HG03097 (cell line): Measurements from ENCODE around the gene CDH18.

Experiments
- ATAC-seq: cut with Tn5 transposase; IDR thresholded peaks from one replicate; pipeline ENCODE4 v1.9.1; 2021; ENCODE audit not compliant: unreplicated experiment, low FRiP score

CDH18 gene

DNA sequence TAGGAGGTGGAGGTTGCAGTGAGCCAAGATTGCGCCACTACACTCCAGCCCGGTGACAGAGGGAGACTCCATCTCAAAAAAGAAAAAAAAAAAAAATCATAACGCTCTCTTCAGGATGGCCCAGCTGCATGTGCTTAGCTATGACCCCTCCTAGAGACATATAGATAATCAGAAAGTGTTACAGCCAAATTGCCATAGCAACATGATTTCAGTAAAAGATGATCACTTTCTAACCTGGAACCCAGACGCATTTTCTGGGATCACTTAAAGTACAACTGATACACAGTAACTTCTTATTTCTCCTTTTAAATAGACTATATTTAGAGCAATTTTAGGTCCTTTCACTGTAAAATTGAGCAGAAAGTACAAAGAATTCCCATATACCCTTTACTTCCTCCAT is 372.9 kb downstream of the CDH18 start:
- ATAC-seq: no peak

DNA sequence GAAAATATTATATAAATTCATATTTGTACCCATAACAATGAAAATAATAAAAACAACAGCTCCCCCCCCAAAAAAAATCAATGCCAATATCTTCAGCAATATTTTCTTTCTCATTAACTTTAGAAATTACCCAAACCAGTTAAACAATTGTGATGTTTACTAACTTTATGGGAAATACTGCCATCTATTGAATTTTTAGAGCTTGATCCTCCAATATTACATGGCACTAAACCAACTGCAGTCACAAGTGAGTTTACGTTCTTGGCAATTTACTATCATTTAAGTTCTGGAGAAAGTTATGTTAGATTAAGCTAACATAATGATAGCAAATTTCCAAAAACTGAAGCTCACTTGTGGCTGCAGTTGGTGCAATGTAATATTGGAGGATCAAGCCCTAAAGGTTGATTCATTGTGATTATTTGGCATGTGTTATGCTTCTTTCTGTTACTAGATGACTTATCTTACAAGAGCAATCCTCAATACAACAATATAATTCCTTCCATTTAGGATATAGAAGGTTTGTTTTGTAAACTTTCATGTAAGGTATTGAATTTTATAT is 379.5 kb downstream of the CDH18 start:
- ATAC-seq: no peak

DNA sequence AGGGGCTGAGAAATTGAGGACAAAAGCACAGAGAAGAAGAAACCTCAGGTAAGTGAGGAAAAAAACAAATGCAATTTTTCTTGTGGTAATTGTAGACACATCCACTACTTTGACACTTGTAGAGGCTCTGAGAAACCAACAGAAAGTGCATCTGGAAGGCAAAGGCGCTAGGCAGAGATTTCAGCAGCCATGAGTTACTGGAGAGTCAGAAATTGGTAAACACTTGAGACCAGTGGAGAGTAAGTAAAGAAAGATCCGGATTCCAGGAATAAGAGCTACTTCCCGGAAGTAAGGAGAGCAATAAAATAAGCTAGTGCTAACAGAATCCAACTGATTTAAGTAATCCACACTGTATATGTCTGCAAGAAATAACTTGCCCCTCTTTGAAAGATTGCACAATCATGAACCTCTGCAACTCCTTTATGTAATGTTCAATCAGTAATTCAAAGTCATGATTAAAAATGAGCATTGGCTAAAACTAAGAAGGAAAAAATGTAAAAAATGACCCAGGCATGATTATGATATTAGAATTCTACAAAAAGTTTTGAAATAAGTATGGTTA is 382.1 kb downstream of the CDH18 start:
- no peak for ATAC-seq

DNA sequence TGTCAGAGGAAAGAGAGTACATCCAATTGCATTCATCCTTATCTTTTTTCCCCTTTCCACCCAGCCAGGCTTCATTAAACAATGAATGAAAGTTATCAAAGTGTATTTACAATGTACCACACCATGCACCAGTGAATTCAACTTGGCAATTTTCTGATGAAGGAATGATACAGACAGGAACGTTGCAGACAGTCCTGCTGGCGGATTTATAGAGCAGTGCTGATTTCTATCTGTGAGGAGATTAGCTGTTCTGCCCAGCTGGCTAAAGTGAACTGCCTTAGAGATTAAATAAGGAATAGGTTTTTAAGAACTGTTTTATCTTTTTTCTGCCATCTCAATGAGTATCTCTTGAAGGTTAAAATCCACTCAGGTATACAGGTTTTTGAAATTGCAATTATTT is 403.9 kb downstream of the CDH18 start:
- no peak for ATAC-seq

DNA sequence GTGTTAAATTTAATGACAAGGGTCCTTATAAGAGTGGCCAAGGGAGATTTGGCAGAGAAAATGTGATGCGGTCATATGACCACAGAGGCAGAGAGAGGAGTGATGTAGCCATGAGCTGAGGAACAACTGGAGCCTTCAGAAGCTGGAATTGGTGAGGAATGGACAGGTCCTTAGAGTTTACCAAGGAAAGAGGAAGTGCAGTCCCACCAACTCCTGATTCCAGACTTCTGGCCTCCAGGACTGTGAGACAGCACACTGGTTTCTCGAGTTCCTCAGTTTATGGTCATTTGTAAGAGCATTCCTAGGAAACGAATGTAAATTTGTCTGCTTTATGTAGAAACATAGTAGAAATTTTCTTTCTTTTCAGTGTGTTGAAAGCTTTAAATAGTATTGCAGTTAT is 410.1 kb downstream of the CDH18 start:
- ATAC-seq: no peak

DNA sequence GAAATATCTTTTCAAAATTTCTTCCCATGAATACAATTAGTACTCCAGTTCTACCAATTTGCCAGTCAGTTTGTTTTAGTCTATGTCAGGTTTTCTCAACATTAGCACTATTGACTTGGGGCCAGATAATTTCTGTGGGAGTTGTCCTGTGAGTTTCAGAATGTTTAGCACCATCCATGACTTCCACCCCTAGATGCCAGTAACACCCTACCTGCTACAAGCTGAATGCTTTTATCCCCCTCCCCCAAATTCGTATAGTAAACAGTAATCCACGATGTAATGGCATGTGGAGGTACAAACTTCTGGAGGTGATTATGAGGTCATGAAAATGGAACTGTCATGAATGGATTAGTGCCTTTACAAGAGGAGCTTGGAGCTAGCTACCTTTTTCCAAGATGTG is 420.0 kb downstream of the CDH18 start:
- no peak for ATAC-seq

DNA sequence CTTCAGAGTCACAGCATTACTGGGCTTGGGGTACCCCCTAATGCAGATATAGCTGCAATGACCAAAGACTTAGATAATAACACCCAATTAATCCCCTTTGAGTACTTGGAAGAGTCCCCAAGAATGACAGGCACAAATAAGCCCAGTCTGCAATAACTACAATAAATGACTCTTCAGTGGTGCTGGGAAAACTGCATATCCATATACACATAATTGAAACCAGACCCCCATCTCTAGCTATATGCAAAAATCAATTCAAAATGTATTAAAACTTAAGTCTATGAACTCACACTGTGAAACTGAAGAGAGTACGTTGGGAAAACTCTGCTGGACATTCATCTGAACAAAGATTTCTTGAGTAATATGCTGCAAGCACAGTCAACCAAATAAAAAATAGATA is 422.5 kb downstream of the CDH18 start:
- no peak for ATAC-seq

DNA sequence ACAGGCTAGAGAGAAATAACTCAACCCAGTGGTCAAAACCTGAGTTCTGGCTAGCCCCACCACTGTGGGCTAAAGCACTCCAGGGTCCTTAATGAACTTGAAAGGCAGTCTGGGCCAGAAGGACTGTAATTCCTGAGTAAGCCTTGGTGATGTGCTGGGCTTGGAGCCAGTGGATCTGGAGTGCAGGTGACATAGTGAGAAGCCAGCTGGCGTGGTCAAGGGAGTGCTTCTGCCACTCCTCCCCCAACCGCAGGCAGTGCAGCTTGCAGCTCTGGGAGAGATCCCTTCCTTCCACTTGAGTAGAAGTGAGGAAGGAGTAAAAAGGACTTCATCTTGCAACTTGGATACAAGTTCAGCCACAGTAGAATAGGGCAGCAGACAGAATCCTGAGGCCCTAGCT is 424.0 kb downstream of the CDH18 start:
- ATAC-seq: no peak

DNA sequence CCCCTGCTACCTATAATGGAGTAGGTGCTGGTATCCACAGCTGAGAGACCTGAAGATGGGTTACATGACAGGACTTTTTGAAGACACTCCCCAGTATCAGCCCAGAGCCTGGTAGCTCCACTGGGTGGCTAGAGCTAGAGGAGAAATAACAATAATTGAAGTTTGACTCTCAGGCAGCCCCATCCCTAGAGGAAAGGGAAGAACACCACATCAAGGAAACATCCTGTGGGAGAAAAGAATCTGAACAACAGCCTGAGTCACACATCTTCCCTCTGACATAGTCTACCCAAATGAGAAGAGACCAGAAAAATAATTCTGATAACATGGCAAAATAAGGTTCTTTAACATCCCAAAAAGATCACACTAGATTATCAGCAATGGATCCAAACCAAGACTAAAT is 432.1 kb downstream of the CDH18 start:
- ATAC-seq: no peak

DNA sequence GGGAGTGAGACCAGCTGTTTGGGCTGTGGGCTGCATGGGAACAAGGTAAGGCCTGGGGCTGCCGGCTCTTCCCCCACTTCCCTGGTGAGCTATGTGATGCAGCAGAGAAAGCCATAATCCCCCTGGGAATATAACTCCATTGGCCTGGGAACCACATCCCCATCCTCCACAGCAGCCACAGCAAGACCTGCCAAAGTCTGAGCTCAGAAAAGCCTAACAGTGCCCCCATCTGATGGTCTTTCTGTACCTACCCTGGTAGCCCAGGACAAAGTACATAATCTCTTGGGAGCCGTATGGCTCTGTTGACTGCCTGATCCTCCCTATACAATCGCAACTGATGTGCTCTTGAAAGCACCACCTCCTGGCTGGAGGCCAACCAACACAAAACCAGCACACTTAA is 432.6 kb downstream of the CDH18 start:
- ATAC-seq: no peak

DNA sequence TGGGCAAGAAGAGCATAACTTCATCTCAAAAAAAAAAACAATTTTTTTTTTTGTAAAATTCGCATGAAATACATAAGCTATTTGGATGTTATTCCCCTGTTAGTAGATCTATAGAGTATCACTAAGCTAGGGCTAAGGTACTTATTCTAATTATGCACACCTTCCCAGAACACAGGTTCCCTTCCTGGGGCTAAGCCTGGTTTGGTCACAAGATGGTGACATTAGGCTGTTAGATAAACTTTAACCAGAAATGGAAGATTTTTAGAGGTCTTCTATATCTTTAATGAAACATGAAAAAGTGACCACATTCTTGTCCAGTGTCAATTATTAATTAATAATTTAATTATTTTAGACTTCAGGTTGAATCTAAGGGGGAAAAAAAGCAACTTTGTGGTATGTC is 433.5 kb downstream of the CDH18 start:
- no peak for ATAC-seq

DNA sequence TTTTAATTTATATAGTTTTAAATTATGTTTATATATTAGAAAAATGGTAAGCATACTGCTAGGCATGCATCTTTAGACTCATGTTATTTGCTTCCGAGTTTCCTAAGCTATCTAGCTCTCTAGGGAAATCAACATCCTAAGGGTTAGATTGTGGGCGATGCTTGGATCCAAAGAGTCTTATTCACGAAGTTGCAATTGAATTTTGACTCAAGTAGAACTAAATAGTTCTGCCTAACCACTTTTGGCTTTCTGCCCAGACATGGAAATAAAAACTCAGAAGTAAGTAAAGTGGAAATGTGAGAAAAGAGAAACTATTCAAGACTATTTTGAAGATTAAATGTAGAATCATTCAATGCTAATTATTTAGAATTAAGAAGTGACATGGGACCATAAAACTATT is 440.4 kb downstream of the CDH18 start:
- ATAC-seq: no peak

DNA sequence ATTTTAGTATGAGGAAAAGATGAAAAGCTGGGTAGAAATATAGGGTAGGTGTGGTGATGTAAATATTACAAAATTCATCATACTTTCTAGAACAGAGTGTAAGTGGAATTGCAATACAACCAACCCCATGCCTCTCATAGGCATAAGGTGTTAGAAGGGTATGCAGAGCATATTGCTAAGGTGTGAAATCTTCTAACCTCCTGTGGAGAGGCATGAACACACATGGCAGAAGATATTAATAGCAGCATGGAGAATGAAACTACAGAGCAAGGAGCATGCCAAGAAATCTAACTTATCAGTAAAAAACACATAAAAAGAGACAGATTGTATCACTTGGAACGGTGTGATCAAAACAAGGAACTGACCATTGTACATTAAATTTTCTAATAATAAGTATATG is 441.5 kb downstream of the CDH18 start:
- ATAC-seq: no peak

DNA sequence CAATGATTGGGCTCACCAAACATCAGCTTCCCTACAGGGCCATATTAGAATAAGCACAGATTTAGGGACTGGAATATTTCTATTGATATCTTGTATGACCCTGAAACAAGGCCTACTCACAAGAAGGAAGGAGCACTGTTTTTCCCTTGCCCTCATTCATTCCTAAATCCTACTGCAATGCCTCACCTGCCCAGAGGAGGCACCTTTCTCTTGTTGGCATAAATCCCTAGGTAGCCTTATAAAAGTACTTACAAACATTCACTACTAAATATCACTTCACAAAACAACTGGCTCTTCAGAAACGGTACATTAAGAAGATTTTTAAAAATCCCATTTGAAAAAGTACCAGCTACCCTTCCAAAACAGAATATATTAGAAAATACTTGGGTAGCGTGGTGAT is 449.4 kb downstream of the CDH18 start:
- ATAC-seq: no peak

DNA sequence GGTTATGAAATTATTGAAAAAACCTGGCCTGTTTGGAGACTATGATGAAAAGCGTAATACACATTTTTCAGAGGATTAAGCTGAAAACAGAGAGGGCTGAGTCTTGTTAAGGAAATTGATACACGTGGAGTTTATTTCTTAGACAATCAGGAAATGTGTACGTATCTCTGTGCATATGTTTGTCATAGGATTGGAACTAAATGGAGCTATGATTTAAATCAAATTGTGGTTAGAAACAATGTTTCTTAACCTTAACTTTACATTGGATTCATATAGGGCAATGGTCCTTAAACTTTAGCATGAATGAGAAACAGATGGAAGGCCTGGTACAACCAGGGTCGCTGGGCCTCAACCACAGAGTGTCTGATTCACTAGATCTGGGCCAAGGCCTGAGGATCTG is 451.6 kb downstream of the CDH18 start:
- ATAC-seq: no peak

DNA sequence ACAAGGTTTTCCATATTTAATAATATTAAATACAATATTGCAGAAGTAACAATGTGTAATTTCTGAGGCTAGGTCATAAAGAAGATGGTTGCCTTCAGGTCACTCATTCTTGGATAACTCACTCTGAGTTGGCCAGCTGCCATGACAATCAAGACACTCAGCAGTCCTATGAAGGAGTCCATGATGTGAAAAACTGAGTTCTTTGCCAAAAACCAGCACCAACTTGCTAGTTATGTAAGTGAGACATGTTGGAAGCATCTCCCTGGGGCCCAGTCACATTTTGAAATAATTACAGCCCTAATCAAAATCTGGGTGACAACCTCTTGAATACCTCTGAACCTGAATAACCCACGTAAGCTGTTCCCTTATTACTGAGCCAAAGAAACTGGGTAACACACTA is 453.2 kb downstream of the CDH18 start:
- ATAC-seq: no peak

DNA sequence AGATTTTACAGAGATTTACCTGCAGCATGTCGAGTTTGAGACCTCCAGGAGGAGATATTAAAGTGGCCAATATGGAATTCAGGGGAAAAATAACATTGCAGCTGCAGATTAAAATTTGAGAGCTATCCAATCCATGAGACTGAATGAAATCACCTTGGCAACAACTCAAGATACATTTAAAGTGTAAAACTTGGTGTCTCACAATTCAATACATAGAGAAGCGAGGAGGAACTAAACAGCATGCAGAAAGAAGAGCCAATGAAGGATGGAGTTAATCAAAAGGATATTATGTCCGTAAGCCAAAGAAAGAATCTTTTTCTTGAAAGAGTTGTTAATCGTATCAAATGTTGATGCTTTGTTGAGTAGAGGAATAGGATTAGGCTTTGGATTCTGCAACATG is 455.1 kb downstream of the CDH18 start:
- ATAC-seq: no peak

DNA sequence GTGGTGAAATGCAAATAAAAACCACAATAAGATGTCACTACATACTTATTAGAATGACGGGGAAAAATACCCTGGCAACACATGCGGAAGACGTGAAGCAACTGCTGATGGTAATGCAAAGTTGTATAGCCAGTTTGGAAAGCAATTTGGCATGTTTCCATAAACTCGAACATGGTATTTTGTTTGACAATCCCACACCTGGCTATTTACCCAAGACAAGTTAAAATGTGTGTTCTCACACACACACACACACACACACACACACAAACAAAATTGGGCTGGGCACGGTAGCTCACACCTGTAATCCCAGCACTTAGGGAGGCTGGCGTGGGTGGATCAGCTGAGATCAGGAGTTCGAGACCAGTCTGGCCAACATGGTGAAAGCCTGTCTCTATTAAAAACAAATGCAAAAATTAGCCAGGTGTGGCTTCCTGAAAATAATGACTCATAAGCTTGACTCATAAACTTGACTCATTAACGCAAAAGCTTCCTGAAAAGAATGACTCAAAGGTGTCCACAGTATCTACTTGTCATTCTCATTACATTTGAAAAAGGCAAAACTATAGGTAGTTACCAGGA is 456.5 kb downstream of the CDH18 start:
- ATAC-seq: no peak

DNA sequence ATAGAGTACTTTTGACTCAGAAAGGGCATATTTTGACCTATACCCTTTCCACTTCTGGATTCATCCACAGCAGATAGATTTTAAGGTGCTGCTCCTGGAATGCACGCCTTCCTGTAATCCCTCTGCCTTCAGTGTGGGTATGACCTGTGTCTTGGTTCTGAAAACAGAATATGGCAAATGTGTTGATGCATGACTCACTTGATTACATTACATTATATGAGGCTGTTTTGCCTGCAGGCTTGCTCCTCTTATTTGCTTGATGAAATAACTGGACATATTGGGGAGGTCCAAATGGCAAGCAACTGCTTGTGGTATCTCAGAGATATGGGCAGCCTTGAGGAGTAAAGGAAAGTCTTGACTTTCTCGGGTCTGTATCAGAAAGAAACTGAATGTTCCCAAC is 468.6 kb downstream of the CDH18 start:
- ATAC-seq: no peak

DNA sequence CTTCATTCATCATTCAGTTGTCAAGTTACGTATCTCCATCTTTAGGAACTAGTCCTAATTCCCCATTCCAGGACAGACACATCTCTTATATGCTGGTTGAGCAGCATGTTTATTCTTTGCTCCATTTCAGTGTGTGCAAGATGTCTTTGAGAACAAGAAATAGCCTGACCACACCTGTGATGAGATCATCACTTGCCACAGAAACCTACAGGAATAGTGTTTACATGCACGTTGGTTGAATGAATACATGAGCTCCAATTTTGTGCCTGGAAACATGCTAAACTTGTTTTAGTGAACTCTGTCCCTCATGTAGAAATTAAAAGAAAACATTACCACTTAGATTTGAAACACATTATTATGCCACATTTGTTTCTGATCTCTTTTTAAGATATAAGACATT is 489.1 kb downstream of the CDH18 start:
- ATAC-seq: no peak

DNA sequence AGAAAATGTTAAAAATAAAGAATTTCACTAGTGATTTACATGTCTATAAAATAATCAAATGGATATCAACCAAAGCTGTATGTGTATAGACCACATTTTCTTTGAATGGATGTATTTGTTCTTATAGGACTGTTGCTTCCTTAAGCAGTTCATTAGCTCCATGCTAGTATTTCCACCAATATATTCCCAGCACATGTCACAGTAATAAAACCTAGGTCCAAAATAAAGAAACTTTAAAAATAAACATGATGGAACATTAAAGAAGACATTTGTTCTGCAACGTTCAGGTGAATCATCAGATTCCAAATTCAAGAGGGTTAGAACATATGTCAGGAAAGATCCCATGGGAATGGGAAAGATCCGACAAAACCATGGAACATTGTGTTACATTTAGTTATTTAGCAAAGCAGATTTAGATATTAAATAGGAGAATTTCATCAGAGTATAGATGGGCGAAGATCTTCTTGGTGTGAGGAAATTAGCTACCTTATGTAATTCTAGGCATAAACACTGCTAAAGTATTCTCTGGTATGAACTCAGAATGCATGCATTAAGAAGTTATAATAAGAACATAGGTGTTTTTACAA is 490.7 kb downstream of the CDH18 start:
- ATAC-seq: no peak

DNA sequence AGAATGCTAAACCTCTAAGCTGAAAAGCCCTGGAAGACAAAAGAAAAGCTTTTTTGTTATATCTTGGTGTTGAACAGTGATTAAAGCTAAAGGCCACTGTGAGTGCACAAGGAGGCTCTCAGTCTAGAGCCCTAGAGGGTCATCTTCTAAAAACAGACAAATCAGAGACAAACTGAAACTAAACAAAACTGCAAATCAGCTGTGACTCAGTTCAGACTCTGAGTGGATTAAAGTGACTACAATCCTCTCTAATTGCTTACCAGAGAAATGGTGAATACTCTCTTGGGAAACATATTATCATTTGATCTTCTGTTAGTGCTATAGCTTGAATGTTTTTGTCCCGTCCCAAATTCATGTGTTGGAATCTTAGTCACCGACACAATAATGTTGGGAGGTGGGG is 491.9 kb downstream of the CDH18 start:
- no peak for ATAC-seq
